Transverse colon (tissue), 4 donors: ENCODE data around the gene CEP41.

Source experiments
- POLR2A ChIP-seq: fragments of 450-650 bp; IDR thresholded peaks from one replicate; pipeline ENCODE4 v1.6.1; 2016; ENCODE audit warnings: antibody characterized with exemption, mild to moderate bottlenecking, moderate library complexity
- POLR2AphosphoS5 ChIP-seq, 3 donors: sonication (generic); formaldehyde crosslinking; IDR thresholded peaks; one replicate each; pipeline ENCODE4 v1.6.1; 2016; ENCODE audit warnings: antibody characterized with exemption in 3 of 3
- TF ChIP-seq, protein P1 (sequence below), 5 experiments: fragments of 200-600 bp in 3 of 5; fragments of 450-650 bp in 2 of 5; sonication (generic) in 3 of 5; IDR thresholded peaks; 1 replicate in 2 of 5; 2 replicates in 3 of 5; pipeline ENCODE4 v1.5.1; 2016 to 2017; ENCODE audit warnings: antibody characterized with exemption in 5 of 5, inconsistent platforms in 3 of 5, mild to moderate bottlenecking in 2 of 5, moderate library complexity in 1 of 5

DNA sequence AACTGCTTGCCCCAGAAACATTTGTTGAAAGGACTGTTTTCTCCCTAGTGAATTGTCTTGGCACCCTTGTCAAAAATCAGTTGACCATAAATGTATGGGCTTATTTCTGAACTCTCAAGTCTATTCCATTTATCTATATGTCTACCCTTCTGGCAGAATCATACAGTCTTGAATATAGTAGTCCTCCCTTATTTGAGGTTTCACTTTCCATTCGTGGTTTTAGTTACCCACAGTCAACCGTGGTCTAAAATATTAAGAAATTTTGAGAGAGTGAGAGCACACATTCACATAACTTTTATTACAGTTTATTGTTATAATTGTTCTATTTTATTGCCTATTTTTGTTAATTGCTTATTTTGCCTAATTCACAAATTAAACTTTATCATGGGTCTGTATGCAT lies 17.4 kb upstream of the CEP41 start:
- TF ChIP-seq, protein P1, sequence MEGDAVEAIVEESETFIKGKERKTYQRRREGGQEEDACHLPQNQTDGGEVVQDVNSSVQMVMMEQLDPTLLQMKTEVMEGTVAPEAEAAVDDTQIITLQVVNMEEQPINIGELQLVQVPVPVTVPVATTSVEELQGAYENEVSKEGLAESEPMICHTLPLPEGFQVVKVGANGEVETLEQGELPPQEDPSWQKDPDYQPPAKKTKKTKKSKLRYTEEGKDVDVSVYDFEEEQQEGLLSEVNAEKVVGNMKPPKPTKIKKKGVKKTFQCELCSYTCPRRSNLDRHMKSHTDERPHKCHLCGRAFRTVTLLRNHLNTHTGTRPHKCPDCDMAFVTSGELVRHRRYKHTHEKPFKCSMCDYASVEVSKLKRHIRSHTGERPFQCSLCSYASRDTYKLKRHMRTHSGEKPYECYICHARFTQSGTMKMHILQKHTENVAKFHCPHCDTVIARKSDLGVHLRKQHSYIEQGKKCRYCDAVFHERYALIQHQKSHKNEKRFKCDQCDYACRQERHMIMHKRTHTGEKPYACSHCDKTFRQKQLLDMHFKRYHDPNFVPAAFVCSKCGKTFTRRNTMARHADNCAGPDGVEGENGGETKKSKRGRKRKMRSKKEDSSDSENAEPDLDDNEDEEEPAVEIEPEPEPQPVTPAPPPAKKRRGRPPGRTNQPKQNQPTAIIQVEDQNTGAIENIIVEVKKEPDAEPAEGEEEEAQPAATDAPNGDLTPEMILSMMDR (IDR thresholded peaks at IDR 0.05), result no peak
- TF ChIP-seq POLR2AphosphoS5 (IDR thresholded peaks at IDR 0.05), result no peak
- no peak for TF ChIP-seq POLR2A
